IMR-90 (cell line): ENCODE results near the gene MAFG. TPM values are rescaled to one million over a fixed set of nuclear protein-coding genes. Genes with fewer than 3 reads are reported as not detected.

Source experiments
- ATAC-seq: fragments of 200-7000 bp; cut with Tn5 transposase; 2 replicates; pipeline ENCODE4 v1.9.1; 2020; ENCODE audit warnings: low read depth, mild to moderate bottlenecking, moderate library complexity
- BruUV-seq: library from RNA; stranded (reverse); fragments of 400-500 nt; replicated peaks from 2 replicates; lab custom pipeline; 2021; lab: Mats Ljungman, UMichigan
- CTCF ChIA-PET: fragments of 300-600 bp; formaldehyde crosslinking; extraction: SDS; loops from one replicate; lab custom pipeline; 2021; ENCODE audit warnings: antibody characterized with exemption; lab: Yijun Ruan, JAX
- POLR2A ChIA-PET: fragments of 300-600 bp; sonication (Branson Sonifier 250); formaldehyde crosslinking; loops from one replicate; lab custom pipeline; 2022; ENCODE audit warnings: antibody characterized with exemption; ENCODE audit not compliant: unreplicated experiment; lab: Charles Lee
- DNase-seq: peaks from one replicate; pipeline ENCODE4 v3.0.0; 2013
- H2AFZ ChIP-seq: replicated peaks from 2 replicates; pipeline ENCODE3; 2013; ENCODE audit warnings: low read length, mild to moderate bottlenecking; ENCODE audit not compliant: poor library complexity
- H2AK5ac ChIP-seq: 2 replicates; pipeline ENCODE4 v1.6.1; 2013; ENCODE audit warnings: low read depth, low read length, inconsistent platforms
- H2AK9ac ChIP-seq: replicated peaks from 2 replicates; pipeline ENCODE3; 2013; ENCODE audit warnings: mild to moderate bottlenecking, low read depth, low read length, moderate library complexity; ENCODE audit not compliant: poor library complexity
- H2BK120ac ChIP-seq: 2 replicates; pipeline ENCODE4 v1.6.1; 2013; ENCODE audit warnings: low read depth, low read length, inconsistent platforms
- H2BK15ac ChIP-seq: 3 replicates; pipeline ENCODE4 v1.6.1; 2013; ENCODE audit warnings: low read depth, low read length, inconsistent platforms
- H2BK20ac ChIP-seq: 2 replicates; pipeline ENCODE4 v1.6.1; 2013; ENCODE audit warnings: low read depth, mild to moderate bottlenecking, inconsistent platforms, low read length, moderate library complexity
- H2BK5ac ChIP-seq: 2 replicates; pipeline ENCODE4 v1.6.1; 2013; ENCODE audit warnings: mild to moderate bottlenecking, low read depth, low read length, inconsistent platforms; ENCODE audit not compliant: poor library complexity, severe bottlenecking
- H3K14ac ChIP-seq: replicated peaks from 2 replicates; pipeline ENCODE4 v1.6.1; 2013; ENCODE audit warnings: low read depth, low read length, inconsistent platforms
- H3K18ac ChIP-seq: 2 replicates; pipeline ENCODE4 v1.6.1; 2013; ENCODE audit warnings: low read depth, low read length, control low read depth
- H3K23ac ChIP-seq: 2 replicates; pipeline ENCODE4 v1.6.1; 2013; ENCODE audit warnings: low read depth, low read length, inconsistent platforms
- H3K27ac ChIP-seq: 2 replicates; pipeline ENCODE4 v1.5.1; 2013; ENCODE audit warnings: mild to moderate bottlenecking, control low read depth, low read length; ENCODE audit not compliant: insufficient read depth
- H3K27me3 ChIP-seq: 2 replicates; pipeline ENCODE4 v1.6.1; 2013; ENCODE audit warnings: low read length; ENCODE audit not compliant: control insufficient read depth, insufficient read depth
- H3K36me3 ChIP-seq: 2 replicates; pipeline ENCODE4 v1.6.1; 2013; ENCODE audit warnings: low read length, mixed read lengths; ENCODE audit not compliant: control insufficient read depth, insufficient read depth
- H3K4ac ChIP-seq: 2 replicates; pipeline ENCODE4 v1.6.1; 2013; ENCODE audit warnings: low read depth, low read length, inconsistent platforms
- H3K4me1 ChIP-seq: 2 replicates; pipeline ENCODE4 v1.6.1; 2013; ENCODE audit warnings: low read length, mixed read lengths; ENCODE audit not compliant: control insufficient read depth, insufficient read depth
- H3K4me2 ChIP-seq: 2 replicates; pipeline ENCODE4 v1.6.1; 2013; ENCODE audit warnings: low read depth, mild to moderate bottlenecking, control low read depth, low read length, moderate library complexity
- H3K4me3 ChIP-seq: 2 replicates; pipeline ENCODE4 v1.5.1; 2013; ENCODE audit warnings: low read depth, mild to moderate bottlenecking, control low read depth, low read length, moderate library complexity; ENCODE audit not compliant: insufficient read depth
- H3K56ac ChIP-seq: 2 replicates; pipeline ENCODE4 v1.6.1; 2013; ENCODE audit warnings: low read length, inconsistent platforms; ENCODE audit not compliant: insufficient read depth; ENCODE audit errors: extremely low read depth
- H3K79me1 ChIP-seq, 2 experiments: 2 replicates each; pipeline ENCODE4 v1.6.1; 2013; ENCODE audit warnings: low read length in 2 of 2, inconsistent platforms in 1 of 2, low read depth in 1 of 2
- H3K9ac ChIP-seq: 2 replicates; pipeline ENCODE4 v1.6.1; 2013; ENCODE audit warnings: low read depth, low read length, control low read depth
- H3K9me1 ChIP-seq: 2 replicates; pipeline ENCODE4 v1.6.1; 2013; ENCODE audit warnings: low read length, inconsistent platforms; ENCODE audit not compliant: insufficient read depth
- H3K9me3 ChIP-seq: 2 replicates; pipeline ENCODE4 v1.6.1; 2013; ENCODE audit warnings: low read length; ENCODE audit not compliant: control insufficient read depth, insufficient read depth
- H4K20me1 ChIP-seq: 2 replicates; pipeline ENCODE4 v1.6.1; 2013; ENCODE audit warnings: low read length, inconsistent platforms; ENCODE audit not compliant: insufficient read depth
- H4K5ac ChIP-seq: 2 replicates; pipeline ENCODE4 v1.6.1; 2013; ENCODE audit warnings: mild to moderate bottlenecking, low read depth, low read length, control low read depth
- H4K8ac ChIP-seq, 2 experiments: 2 replicates each; pipeline ENCODE4 v1.6.1; 2013; ENCODE audit warnings: low read depth in 2 of 2, low read length in 2 of 2, control low read depth in 1 of 2, inconsistent platforms in 1 of 2
- H4K91ac ChIP-seq: 2 replicates; pipeline ENCODE4 v1.6.1; 2013; ENCODE audit warnings: low read depth, low read length, inconsistent platforms; ENCODE audit not compliant: insufficient read depth
- BHLHE40 ChIP-seq: fragments of 150-350 bp; IDR thresholded peaks from 2 replicates; pipeline ENCODE4 v1.6.1; 2016; ENCODE audit warnings: mild to moderate bottlenecking, low read depth, low read length
- CHD1 ChIP-seq: IDR thresholded peaks from 2 replicates; pipeline ENCODE4 v1.6.1; 2012; ENCODE audit warnings: low read depth, low read length, improper control_type of control experiment
- ELK1 ChIP-seq: fragments of 150-350 bp; IDR thresholded peaks from 2 replicates; pipeline ENCODE4 v1.6.1; 2016; ENCODE audit warnings: low read depth, mild to moderate bottlenecking, low read length, moderate library complexity, borderline replicate concordance
- FOS ChIP-seq: fragments of 150-350 bp; IDR thresholded peaks from 2 replicates; pipeline ENCODE4 v1.6.1; 2016; ENCODE audit warnings: low read depth, low read length
- MAFK ChIP-seq: IDR thresholded peaks from 2 replicates; pipeline ENCODE4 v1.6.1; 2012; ENCODE audit warnings: low read depth, low read length, improper control_type of control experiment
- MAZ ChIP-seq: IDR thresholded peaks from 2 replicates; pipeline ENCODE4 v1.6.1; 2012; ENCODE audit warnings: low read depth, mild to moderate bottlenecking, low read length, improper control_type of control experiment, moderate library complexity, borderline replicate concordance
- MXI1 ChIP-seq: IDR thresholded peaks from 2 replicates; pipeline ENCODE4 v1.6.1; 2012; ENCODE audit warnings: low read depth, mild to moderate bottlenecking, low read length, moderate library complexity, borderline replicate concordance
- NFE2L2 ChIP-seq: fragments of 150-350 bp; IDR thresholded peaks from 2 replicates; pipeline ENCODE4 v1.6.1; 2016; ENCODE audit warnings: low read depth, mild to moderate bottlenecking, low read length
- POLR2A ChIP-seq: IDR thresholded peaks from 2 replicates; pipeline ENCODE4 v1.6.1; 2012; ENCODE audit warnings: mild to moderate bottlenecking, low read depth, low read length
- RAD21 ChIP-seq: IDR thresholded peaks from 2 replicates; pipeline ENCODE4 v1.6.1; 2012; ENCODE audit warnings: low read length, improper control_type of control experiment
- RFX5 ChIP-seq: IDR thresholded peaks from 2 replicates; pipeline ENCODE4 v1.8.0; 2012; ENCODE audit warnings: low read depth, mild to moderate bottlenecking, low read length, moderate library complexity
- SMC3 ChIP-seq: fragments of 150-350 bp; IDR thresholded peaks from 2 replicates; pipeline ENCODE4 v1.6.1; 2016; ENCODE audit warnings: low read depth, mild to moderate bottlenecking, antibody characterized with exemption, low read length, moderate library complexity
- USF2 ChIP-seq: fragments of 150-350 bp; IDR thresholded peaks from 2 replicates; pipeline ENCODE4 v1.6.1; 2017; ENCODE audit warnings: mild to moderate bottlenecking, antibody characterized with exemption, low read length, low read depth
- WGBS, 2 experiments: methylation state at CpG; one replicate each; pipeline versions ENCODE4 v1.1.5 to v1.1.7; 2013; ENCODE audit warnings: missing lambda C conversion rate in 2 of 2; ENCODE audit not compliant: insufficient read length in 1 of 2; ENCODE audit errors: extremely low coverage in 2 of 2; 5-methylcytosine and 5-hydroxymethylcytosine counted together
- dilution Hi-C: fragments of 300-500 bp; cut with HindIII; formaldehyde crosslinking; loops from one replicate; pipeline ENCODE4 v1.14.3; 2018; ENCODE audit warnings: low sequenced_read_pairs; ENCODE audit not compliant: unreplicated experiment
- in situ Hi-C: fragments of 300-500 bp; cut with MboI; formaldehyde crosslinking; loops from 3 replicates; pipeline ENCODE4 v1.14.3; 2019; ENCODE audit warnings: low sequenced_read_pairs, inconsistent platforms, mixed read lengths
- intact Hi-C: fragments of 100-400 bp; cut with micrococcal nuclease; formaldehyde crosslinking; loops from 2 replicates; pipeline ENCODE4 v1.10.0; 2022
- polyA plus RNA-seq, 3 experiments: library from polyadenylated mRNA; depleted of rRNA; stranded (reverse); fragments of >200 nt; gene quantifications; 2 replicates each; pipeline ENCODE4 v1.2.3, GENCODE V29; 2012; ENCODE audit warnings: low replicate concordance in 1 of 3
- total RNA-seq: library from RNA; depleted of rRNA; stranded (reverse); fragments of >200 nt; gene quantifications from 2 replicates; pipeline ENCODE4 v1.2.3, GENCODE V29; 2012

The MAFG gene
- total and polyA plus RNA-seq, 2 of the 4 experiments (the other 2 are of a cell fraction), result 6.1 to 15.4 TPM

- Histone ChIP-seq H2BK20ac (no peak overlapping the region), H4K20me1 (no peaks in the 10 kb centered on the region), H3K23ac (no peak overlapping the region), H3K14ac (no peak overlapping the region), H4K5ac (no peak overlapping the region), H3K4me3 (no peak overlapping the region), H2AK5ac (no peak overlapping the region), H3K27me3 (peaks cover 39% of the 10 kb centered on the region), H3K56ac (no peak overlapping the region), H2AK9ac (no peak overlapping the region), H3K4me1 (no peaks in the 10 kb centered on the region), H2AFZ (no peak overlapping the region), H3K36me3 (no peaks in the 10 kb centered on the region), H3K18ac (no peak overlapping the region), H3K79me1 (no peaks in the 10 kb centered on the region), H3K27ac (no peak overlapping the region), H2BK15ac (no peak overlapping the region), H3K4me2 (no peak overlapping the region), H2BK5ac (no peak overlapping the region), H3K9me1 (no peaks in the 10 kb centered on the region), H4K8ac (no peak overlapping the region), H2BK120ac (no peak overlapping the region), H3K9ac (no peak overlapping the region), H4K91ac (no peak overlapping the region), H3K4ac (no peak overlapping the region), H3K9me3 (no peaks in the 10 kb centered on the region)
- WGBS, 2 experiments, result 64% methylated on average over 23 of the region's 45 CpGs; no CpG with 5 or more reads in 1 of the 2 experiments
- ATAC-seq (no peak), DNase-seq (no peak)
- intact Hi-C loops (no loop called here), in situ Hi-C loops (no loop called here), dilution Hi-C loops (no loop called here)
- no TSS peak for BruUV-seq
- ChIA-PET POLR2A (no interaction called here), CTCF (no interaction called here)
- no peak for TF ChIP-seq RFX5
- TF ChIP-seq SMC3, result no peak
- no peak for TF ChIP-seq POLR2A
- TF ChIP-seq MXI1, result no peak
- TF ChIP-seq RAD21, result no peak
- TF ChIP-seq ELK1, result no peak
- no peak for TF ChIP-seq NFE2L2
- no peak for TF ChIP-seq CHD1
- TF ChIP-seq MAZ, result no peak
- no peak for TF ChIP-seq MAFK
- no peak for TF ChIP-seq FOS
- no peak for TF ChIP-seq USF2
- no peak for TF ChIP-seq BHLHE40
These were observed 29.4 kb upstream of the MAFG start for GRCh38 chr17:81956607-81957589.
